ENCODE results near the gene SCLY. TPM values are rescaled to one million over a fixed set of nuclear protein-coding genes. Genes with fewer than 3 reads are reported as not detected.
A peak's percentile ranks its signal among the peaks of the same experiment; 100 is the strongest.

The SCLY gene
- total RNA-seq, 4 donors from 2014 or later, result 13.6 to 23.3 (median 17.6) TPM

DNA sequence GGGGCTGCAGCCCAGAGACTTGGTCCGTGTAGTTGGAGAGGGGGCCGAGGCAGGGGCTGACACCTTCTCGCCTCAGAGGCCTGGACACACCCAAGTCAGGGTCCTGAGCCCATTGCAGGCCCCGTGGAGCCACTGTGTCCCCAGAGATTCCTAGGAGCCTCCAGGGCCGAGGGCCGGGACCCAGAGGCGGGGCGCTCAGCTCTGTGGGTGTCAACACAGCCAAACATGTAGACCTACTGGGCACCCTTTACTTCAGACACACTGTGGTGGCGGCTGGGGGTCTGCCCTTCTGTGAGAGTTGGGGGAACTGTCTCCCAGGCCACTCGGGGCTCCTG, 38.9 kb downstream of the SCLY start:
- H3K4me1 ChIP-seq, result peaks cover 0 to 15% (median 8%) of the 10 kb centered on the region in 4 donors
- H3K4me3 ChIP-seq, result no peak overlapping the region
- H3K9me3 ChIP-seq, result no peaks in the 10 kb centered on the region
- H3K27me3 ChIP-seq, result no peaks in the 10 kb centered on the region
- peak overlapping the region in 1 of 4 donors; percentile 41 for H3K27ac ChIP-seq
- TF ChIP-seq EP300 (IDR thresholded peaks at IDR 0.05), result no peak
- TF ChIP-seq POLR2A (IDR thresholded peaks at IDR 0.05), result no peak
- DNase-seq (ENCODE audit: low spot score in 2 of 2), result peak in 1 of 2 donors; percentile 10
- H3K36me3 ChIP-seq, result peaks cover 0 to 14% (median 0%) of the 10 kb centered on the region in 3 donors
- 73 to 75% methylated on average over 4 to 5 of the region's 10 CpGs for WGBS, 2 donors

- Histone ChIP-seq H3K4me3 (no peak within 1 kb of the TSS), H3K4me1 (peaks cover 0 to 15% (median 8%) of the 10 kb centered on the region in 4 donors), H3K27ac (peak within 1 kb of the TSS in 1 of 4 donors; percentile 58), H3K27me3 (no peaks in the 10 kb centered on the region), H3K9me3 (no peaks in the 10 kb centered on the region), H3K36me3 (peaks cover 0 to 10% (median 0%) of the 10 kb centered on the region in 3 donors)
- WGBS, 2 donors, result 85 to 87% methylated on average over 26 to 36 of the region's 38 CpGs
- no peak for TF ChIP-seq POLR2A (IDR thresholded peaks at IDR 0.05)
- TF ChIP-seq, protein P1, sequence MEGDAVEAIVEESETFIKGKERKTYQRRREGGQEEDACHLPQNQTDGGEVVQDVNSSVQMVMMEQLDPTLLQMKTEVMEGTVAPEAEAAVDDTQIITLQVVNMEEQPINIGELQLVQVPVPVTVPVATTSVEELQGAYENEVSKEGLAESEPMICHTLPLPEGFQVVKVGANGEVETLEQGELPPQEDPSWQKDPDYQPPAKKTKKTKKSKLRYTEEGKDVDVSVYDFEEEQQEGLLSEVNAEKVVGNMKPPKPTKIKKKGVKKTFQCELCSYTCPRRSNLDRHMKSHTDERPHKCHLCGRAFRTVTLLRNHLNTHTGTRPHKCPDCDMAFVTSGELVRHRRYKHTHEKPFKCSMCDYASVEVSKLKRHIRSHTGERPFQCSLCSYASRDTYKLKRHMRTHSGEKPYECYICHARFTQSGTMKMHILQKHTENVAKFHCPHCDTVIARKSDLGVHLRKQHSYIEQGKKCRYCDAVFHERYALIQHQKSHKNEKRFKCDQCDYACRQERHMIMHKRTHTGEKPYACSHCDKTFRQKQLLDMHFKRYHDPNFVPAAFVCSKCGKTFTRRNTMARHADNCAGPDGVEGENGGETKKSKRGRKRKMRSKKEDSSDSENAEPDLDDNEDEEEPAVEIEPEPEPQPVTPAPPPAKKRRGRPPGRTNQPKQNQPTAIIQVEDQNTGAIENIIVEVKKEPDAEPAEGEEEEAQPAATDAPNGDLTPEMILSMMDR (IDR thresholded peaks at IDR 0.05), result no peak
- no peak for TF ChIP-seq EP300 (IDR thresholded peaks at IDR 0.05)
- peak in 1 of 2 donors; percentile 1 for DNase-seq (ENCODE audit: low spot score in 2 of 2)
Observed at GRCh38 chr2:238100049-238100820, 39.4 kb downstream of the SCLY start, which contains the start of gene ESPNL. TSS of gene ESPNL (plus strand) at chr2:238100340. CDS start at chr2:238100420, 80 bp downstream.

GRCh38 chr2:238100821-238101771, 40.3 kb downstream of the SCLY start:
- Histone ChIP-seq H3K36me3 (peaks cover 0 to 1% (median 0%) of the 10 kb centered on the region in 3 donors), H3K4me1 (peaks cover 0 to 15% (median 8%) of the 10 kb centered on the region in 4 donors), H3K4me3 (no peak overlapping the region), H3K9me3 (no peaks in the 10 kb centered on the region), H3K27me3 (no peaks in the 10 kb centered on the region), H3K27ac (no peak overlapping the region)
- DNase-seq (ENCODE audit: low spot score in 2 of 2), result peak in 1 of 2 donors; percentile 4
- no peak for TF ChIP-seq EP300 (IDR thresholded peaks at IDR 0.05)
- TF ChIP-seq POLR2A (IDR thresholded peaks at IDR 0.05), result no peak
- TF ChIP-seq, protein P1 (IDR thresholded peaks at IDR 0.05), result no peak
- 81 to 82% methylated on average over 13 to 19 of the region's 28 CpGs for WGBS, 2 donors

- TF ChIP-seq, protein P1 (IDR thresholded peaks at IDR 0.05), result no peak
- TF ChIP-seq EP300 (IDR thresholded peaks at IDR 0.05) (no peak), POLR2A (IDR thresholded peaks at IDR 0.05) (no peak)
- 69 to 88% methylated on average over 12 to 20 of the region's 30 CpGs for WGBS, 2 donors
- peak in 1 of 2 donors; percentile 10 for DNase-seq (ENCODE audit: low spot score in 2 of 2)
Observed at GRCh38 chr2:238101891-238102841, 41.4 kb downstream of the SCLY start.

More at GRCh38 chr2:238101891-238102841, 41.4 kb downstream of the SCLY start:
- Histone ChIP-seq H3K27ac (no peak overlapping the region), H3K9me3 (no peaks in the 10 kb centered on the region), H3K36me3 (no peaks in the 10 kb centered on the region), H3K27me3 (no peaks in the 10 kb centered on the region), H3K4me1 (peaks cover 0 to 15% (median 8%) of the 10 kb centered on the region in 4 donors), H3K4me3 (no peak overlapping the region)
